WTC11 (cell line): ENCODE results near the gene TOM1L2. TPM values are rescaled to one million over a fixed set of nuclear protein-coding genes. Genes with fewer than 3 reads are reported as not detected.

Source experiments
- ATAC-seq: fragments of 200-7000 bp; cut with Tn5 transposase; 2 replicates; pipeline ENCODE4 v1.10.0; 2021; ENCODE audit warnings: mild to moderate bottlenecking, moderate library complexity
- CTCF ChIA-PET: fragments of 300-600 bp; sonication (Branson Sonifier 250); formaldehyde crosslinking; loops from one replicate; lab custom pipeline; 2021; ENCODE audit warnings: antibody characterized with exemption; lab: Charles Lee
- POLR2A ChIA-PET: fragments of 350-600 bp; sonication (Branson Sonifier 250); formaldehyde crosslinking; loops from one replicate; lab custom pipeline; 2021; ENCODE audit warnings: antibody characterized with exemption; lab: Charles Lee
- DNase-seq: peaks from one replicate; pipeline ENCODE4 v3.0.0; 2021; ENCODE audit warnings: low spot score
- H3K27ac Mint-ChIP-seq: 2 replicates; pipeline ENCODE4 v1.8.0; 2021; ENCODE audit warnings: mixed read lengths
- H3K27me3 Mint-ChIP-seq: 2 replicates; pipeline ENCODE4 v1.8.0; 2021; ENCODE audit warnings: low read depth, mild to moderate bottlenecking, moderate library complexity, mixed read lengths
- H3K36me3 Mint-ChIP-seq: 2 replicates; pipeline ENCODE4 v1.8.0; 2021; ENCODE audit warnings: mixed read lengths
- H3K4me1 Mint-ChIP-seq: 2 replicates; pipeline ENCODE4 v1.8.0; 2022; ENCODE audit warnings: mixed read lengths
- H3K4me3 Mint-ChIP-seq: 2 replicates; pipeline ENCODE4 v1.8.0; 2021; ENCODE audit warnings: mild to moderate bottlenecking, moderate library complexity, mixed read lengths
- H3K9me3 Mint-ChIP-seq: 2 replicates; pipeline ENCODE4 v1.8.0; 2021; ENCODE audit warnings: mixed read lengths
- ATF6 ChIP-seq: sonication (generic); formaldehyde crosslinking; IDR thresholded peaks from 2 replicates; pipeline ENCODE4 v1.8.1; 2023; ENCODE audit warnings: mild to moderate bottlenecking, missing genetic modification reagents
- E2F5 ChIP-seq: sonication (generic); formaldehyde crosslinking; IDR thresholded peaks from 2 replicates; pipeline ENCODE4 v1.8.1; 2022; ENCODE audit warnings: mild to moderate bottlenecking, moderate library complexity, missing genetic modification reagents
- FOXP4 ChIP-seq: sonication (generic); formaldehyde crosslinking; IDR thresholded peaks from 2 replicates; pipeline ENCODE4 v1.8.0; 2022; ENCODE audit warnings: mild to moderate bottlenecking, missing genetic modification reagents
- GRHL2 ChIP-seq: fragments of 250-450 bp; sonication (Bioruptor Pico); IDR thresholded peaks from 2 replicates; pipeline ENCODE4 v1.8.0; 2022; ENCODE audit warnings: mild to moderate bottlenecking, moderate library complexity; ENCODE audit not compliant: insufficient replicate concordance, severe bottlenecking
- IRF2 ChIP-seq: sonication (generic); formaldehyde crosslinking; IDR thresholded peaks from 2 replicates; pipeline ENCODE4 v1.8.0; 2022; ENCODE audit warnings: low read depth, missing genetic modification reagents, borderline replicate concordance
- NFE2L1 ChIP-seq: sonication (generic); formaldehyde crosslinking; IDR thresholded peaks from 2 replicates; pipeline ENCODE4 v1.8.1; 2023; ENCODE audit warnings: missing genetic modification reagents
- NR1H2 ChIP-seq: sonication (generic); formaldehyde crosslinking; IDR thresholded peaks from 2 replicates; pipeline ENCODE4 v1.9.0; 2021; ENCODE audit warnings: mild to moderate bottlenecking, moderate library complexity, missing genetic modification reagents
- NR2C2 ChIP-seq: sonication (generic); formaldehyde crosslinking; IDR thresholded peaks from 2 replicates; pipeline ENCODE4 v1.8.0; 2022; ENCODE audit warnings: mild to moderate bottlenecking, missing genetic modification reagents
- SP1 ChIP-seq: sonication (generic); formaldehyde crosslinking; conservative IDR thresholded peaks from 2 replicates; pipeline ENCODE4 v1.8.1; 2022; ENCODE audit warnings: missing genetic modification reagents
- TEAD4 ChIP-seq: sonication (generic); formaldehyde crosslinking; IDR thresholded peaks from 2 replicates; pipeline ENCODE4 v1.8.0; 2022; ENCODE audit warnings: mild to moderate bottlenecking, missing genetic modification reagents
- ZNF425 ChIP-seq: fragments of 250-450 bp; sonication (Bioruptor Pico); conservative IDR thresholded peaks from 2 replicates; pipeline ENCODE4 v1.9.0; 2021; ENCODE audit warnings: mild to moderate bottlenecking
- total RNA-seq: library from RNA; stranded (reverse); gene quantifications from 3 replicates; pipeline ENCODE4 v1.2.3, GENCODE V29; 2021
- TF ChIP-seq, protein P1 (sequence below): fragments of 250-450 bp; sonication (Bioruptor Pico); IDR thresholded peaks from 2 replicates; pipeline ENCODE4 v1.9.0; 2021; ENCODE audit warnings: mild to moderate bottlenecking, borderline replicate concordance
- TF ChIP-seq, protein P2 (sequence below): sonication (generic); formaldehyde crosslinking; IDR thresholded peaks from 2 replicates; pipeline ENCODE4 v1.8.0; 2023; ENCODE audit warnings: missing genetic modification reagents

Gene TOM1L2
- total RNA-seq, 1 experiment from 2014 or later = 6.4 TPM

- TF ChIP-seq, protein P1, sequence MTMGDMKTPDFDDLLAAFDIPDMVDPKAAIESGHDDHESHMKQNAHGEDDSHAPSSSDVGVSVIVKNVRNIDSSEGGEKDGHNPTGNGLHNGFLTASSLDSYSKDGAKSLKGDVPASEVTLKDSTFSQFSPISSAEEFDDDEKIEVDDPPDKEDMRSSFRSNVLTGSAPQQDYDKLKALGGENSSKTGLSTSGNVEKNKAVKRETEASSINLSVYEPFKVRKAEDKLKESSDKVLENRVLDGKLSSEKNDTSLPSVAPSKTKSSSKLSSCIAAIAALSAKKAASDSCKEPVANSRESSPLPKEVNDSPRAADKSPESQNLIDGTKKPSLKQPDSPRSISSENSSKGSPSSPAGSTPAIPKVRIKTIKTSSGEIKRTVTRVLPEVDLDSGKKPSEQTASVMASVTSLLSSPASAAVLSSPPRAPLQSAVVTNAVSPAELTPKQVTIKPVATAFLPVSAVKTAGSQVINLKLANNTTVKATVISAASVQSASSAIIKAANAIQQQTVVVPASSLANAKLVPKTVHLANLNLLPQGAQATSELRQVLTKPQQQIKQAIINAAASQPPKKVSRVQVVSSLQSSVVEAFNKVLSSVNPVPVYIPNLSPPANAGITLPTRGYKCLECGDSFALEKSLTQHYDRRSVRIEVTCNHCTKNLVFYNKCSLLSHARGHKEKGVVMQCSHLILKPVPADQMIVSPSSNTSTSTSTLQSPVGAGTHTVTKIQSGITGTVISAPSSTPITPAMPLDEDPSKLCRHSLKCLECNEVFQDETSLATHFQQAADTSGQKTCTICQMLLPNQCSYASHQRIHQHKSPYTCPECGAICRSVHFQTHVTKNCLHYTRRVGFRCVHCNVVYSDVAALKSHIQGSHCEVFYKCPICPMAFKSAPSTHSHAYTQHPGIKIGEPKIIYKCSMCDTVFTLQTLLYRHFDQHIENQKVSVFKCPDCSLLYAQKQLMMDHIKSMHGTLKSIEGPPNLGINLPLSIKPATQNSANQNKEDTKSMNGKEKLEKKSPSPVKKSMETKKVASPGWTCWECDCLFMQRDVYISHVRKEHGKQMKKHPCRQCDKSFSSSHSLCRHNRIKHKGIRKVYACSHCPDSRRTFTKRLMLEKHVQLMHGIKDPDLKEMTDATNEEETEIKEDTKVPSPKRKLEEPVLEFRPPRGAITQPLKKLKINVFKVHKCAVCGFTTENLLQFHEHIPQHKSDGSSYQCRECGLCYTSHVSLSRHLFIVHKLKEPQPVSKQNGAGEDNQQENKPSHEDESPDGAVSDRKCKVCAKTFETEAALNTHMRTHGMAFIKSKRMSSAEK = no peak
- TF ChIP-seq ZNF425 (CRISPR knock-in tag) (no peak), E2F5 (no peak), NFE2L1 (CRISPR knock-in tag) (no peak), SP1 (CRISPR knock-in tag) (no peak)
These were observed 124.5 kb downstream of the TOM1L2 start (continued) for GRCh38 chr17:17847726-17848125.

GRCh38 chr17:17847118-17847689 lies 125.0 kb downstream of the TOM1L2 start:
- ChIA-PET POLR2A (interaction anchor here (1.2 to 2.6 kb wide), 2 partner anchors 11 to 13 kb away, joined by 3 to 15 read pairs; partner anchors contain the start of gene SREBF1), CTCF (interaction anchor here (1.4 to 1.7 kb wide), 2 partner anchors 11 to 98 kb away, joined by 4 read pairs; partner anchors contain the start of gene SREBF1)
- Mint-ChIP-seq H3K4me3 (no peak overlapping the region), H3K36me3 (no peaks in the 10 kb centered on the region), H3K27me3 (peaks cover 3% of the 10 kb centered on the region; the same call in 1 of the 2 replicates), H3K27ac (no peak overlapping the region), H3K9me3 (no peaks in the 10 kb centered on the region), H3K4me1 (peaks cover 50% of the 10 kb centered on the region)
- DNase-seq (no peak), ATAC-seq (no peak)
- TF ChIP-seq GRHL2 (CRISPR knock-in tag) = no peak
- TF ChIP-seq, protein P2, sequence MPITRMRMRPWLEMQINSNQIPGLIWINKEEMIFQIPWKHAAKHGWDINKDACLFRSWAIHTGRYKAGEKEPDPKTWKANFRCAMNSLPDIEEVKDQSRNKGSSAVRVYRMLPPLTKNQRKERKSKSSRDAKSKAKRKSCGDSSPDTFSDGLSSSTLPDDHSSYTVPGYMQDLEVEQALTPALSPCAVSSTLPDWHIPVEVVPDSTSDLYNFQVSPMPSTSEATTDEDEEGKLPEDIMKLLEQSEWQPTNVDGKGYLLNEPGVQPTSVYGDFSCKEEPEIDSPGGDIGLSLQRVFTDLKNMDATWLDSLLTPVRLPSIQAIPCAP (CRISPR knock-in tag) = no peak
- no peak for TF ChIP-seq FOXP4 (CRISPR knock-in tag)
- no peak for TF ChIP-seq TEAD4 (CRISPR knock-in tag)
- TF ChIP-seq NR1H2 (CRISPR knock-in tag) = no peak

GRCh38 chr17:17846645-17847044 lies 125.6 kb downstream of the TOM1L2 start:
- H3K4me1 Mint-ChIP-seq = peaks cover 50% of the 10 kb centered on the region
- ChIA-PET POLR2A (interaction anchor here (2.6 kb wide), 1 partner anchor 10 kb away, joined by 15 read pairs; the partner anchor contains the start of gene SREBF1), CTCF (interaction anchor here (0.6 to 2.1 kb wide), 4 partner anchors 13 to 273 kb away, joined by 4 to 11 read pairs (median 6); no protein-coding TSS in a partner anchor)
- no peak for TF ChIP-seq NR2C2 (CRISPR knock-in tag)
- no peak for TF ChIP-seq ATF6 (CRISPR knock-in tag)
- TF ChIP-seq IRF2 (CRISPR knock-in tag) = no peak
- no peak for TF ChIP-seq ZNF425 (CRISPR knock-in tag)

More at GRCh38 chr17:17846645-17847044, 125.6 kb downstream of the TOM1L2 start:
- no peak overlapping the region for H3K4me3 Mint-ChIP-seq
- no peak for ATAC-seq
- no peak for DNase-seq
- H3K27me3 Mint-ChIP-seq = peaks cover 3% of the 10 kb centered on the region; the same call in 1 of the 2 replicates
- no peaks in the 10 kb centered on the region for H3K36me3 Mint-ChIP-seq
- no peaks in the 10 kb centered on the region for H3K9me3 Mint-ChIP-seq
- no peak overlapping the region for H3K27ac Mint-ChIP-seq
